IMR-90 (cell line): Measurements from ENCODE around the gene HRH3.

Source experiments
- BHLHE40 ChIP-seq: fragments of 150-350 bp; IDR thresholded peaks from 2 replicates; pipeline ENCODE4 v1.6.1; 2016; ENCODE audit warnings: mild to moderate bottlenecking, low read depth, low read length
- CEBPB ChIP-seq: IDR thresholded peaks from 2 replicates; pipeline ENCODE4 v1.6.1; 2012; ENCODE audit warnings: low read depth, low read length, improper control_type of control experiment
- FOS ChIP-seq: fragments of 150-350 bp; IDR thresholded peaks from 2 replicates; pipeline ENCODE4 v1.6.1; 2016; ENCODE audit warnings: low read depth, low read length
- MAFK ChIP-seq: IDR thresholded peaks from 2 replicates; pipeline ENCODE4 v1.6.1; 2012; ENCODE audit warnings: low read depth, low read length, improper control_type of control experiment
- MAZ ChIP-seq: IDR thresholded peaks from 2 replicates; pipeline ENCODE4 v1.6.1; 2012; ENCODE audit warnings: low read depth, mild to moderate bottlenecking, low read length, improper control_type of control experiment, moderate library complexity, borderline replicate concordance
- MXI1 ChIP-seq: IDR thresholded peaks from 2 replicates; pipeline ENCODE4 v1.6.1; 2012; ENCODE audit warnings: low read depth, mild to moderate bottlenecking, low read length, moderate library complexity, borderline replicate concordance
- NFE2L2 ChIP-seq: fragments of 150-350 bp; IDR thresholded peaks from 2 replicates; pipeline ENCODE4 v1.6.1; 2016; ENCODE audit warnings: low read depth, mild to moderate bottlenecking, low read length
- POLR2A ChIP-seq: IDR thresholded peaks from 2 replicates; pipeline ENCODE4 v1.6.1; 2012; ENCODE audit warnings: mild to moderate bottlenecking, low read depth, low read length
- RAD21 ChIP-seq: IDR thresholded peaks from 2 replicates; pipeline ENCODE4 v1.6.1; 2012; ENCODE audit warnings: low read length, improper control_type of control experiment
- RFX5 ChIP-seq: IDR thresholded peaks from 2 replicates; pipeline ENCODE4 v1.8.0; 2012; ENCODE audit warnings: low read depth, mild to moderate bottlenecking, low read length, moderate library complexity
- SMC3 ChIP-seq: fragments of 150-350 bp; IDR thresholded peaks from 2 replicates; pipeline ENCODE4 v1.6.1; 2016; ENCODE audit warnings: low read depth, mild to moderate bottlenecking, antibody characterized with exemption, low read length, moderate library complexity
- TF ChIP-seq, protein P1 (sequence below): conservative IDR thresholded peaks from 2 replicates; pipeline ENCODE4 v1.5.1; 2012; ENCODE audit warnings: mild to moderate bottlenecking, low read depth, low read length, improper control_type of control experiment
- TF ChIP-seq, protein P2 (sequence below): fragments of 150-350 bp; IDR thresholded peaks from 2 replicates; pipeline ENCODE4 v1.6.1; 2017; ENCODE audit warnings: mild to moderate bottlenecking, antibody characterized with exemption, low read length, low read depth
- TF ChIP-seq, protein P3 (sequence below): fragments of 150-350 bp; IDR thresholded peaks from 2 replicates; pipeline ENCODE4 v1.6.1; 2016; ENCODE audit warnings: low read depth, mild to moderate bottlenecking, low read length, moderate library complexity, borderline replicate concordance

DNA sequence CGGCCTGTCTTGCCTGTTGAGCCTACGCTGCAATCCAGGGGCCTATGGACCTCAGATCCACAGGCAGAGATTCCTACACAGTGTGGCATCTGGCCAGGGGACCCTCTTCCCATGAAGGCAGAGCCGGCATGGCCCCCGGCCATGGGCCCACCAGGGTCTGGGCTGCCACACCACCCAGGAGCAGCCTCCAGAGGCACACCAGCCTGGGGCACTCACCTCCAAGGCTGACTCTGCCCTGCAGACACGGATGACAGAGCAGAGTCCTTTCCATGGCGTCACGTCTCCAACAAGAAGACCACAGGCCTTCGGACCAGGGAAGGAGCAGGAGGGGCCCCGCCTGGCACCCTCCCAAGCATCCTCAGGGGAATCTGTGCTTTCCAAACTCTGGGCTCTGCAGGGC, 3.5 kb upstream of the HRH3 start:
- TF ChIP-seq, protein P1, sequence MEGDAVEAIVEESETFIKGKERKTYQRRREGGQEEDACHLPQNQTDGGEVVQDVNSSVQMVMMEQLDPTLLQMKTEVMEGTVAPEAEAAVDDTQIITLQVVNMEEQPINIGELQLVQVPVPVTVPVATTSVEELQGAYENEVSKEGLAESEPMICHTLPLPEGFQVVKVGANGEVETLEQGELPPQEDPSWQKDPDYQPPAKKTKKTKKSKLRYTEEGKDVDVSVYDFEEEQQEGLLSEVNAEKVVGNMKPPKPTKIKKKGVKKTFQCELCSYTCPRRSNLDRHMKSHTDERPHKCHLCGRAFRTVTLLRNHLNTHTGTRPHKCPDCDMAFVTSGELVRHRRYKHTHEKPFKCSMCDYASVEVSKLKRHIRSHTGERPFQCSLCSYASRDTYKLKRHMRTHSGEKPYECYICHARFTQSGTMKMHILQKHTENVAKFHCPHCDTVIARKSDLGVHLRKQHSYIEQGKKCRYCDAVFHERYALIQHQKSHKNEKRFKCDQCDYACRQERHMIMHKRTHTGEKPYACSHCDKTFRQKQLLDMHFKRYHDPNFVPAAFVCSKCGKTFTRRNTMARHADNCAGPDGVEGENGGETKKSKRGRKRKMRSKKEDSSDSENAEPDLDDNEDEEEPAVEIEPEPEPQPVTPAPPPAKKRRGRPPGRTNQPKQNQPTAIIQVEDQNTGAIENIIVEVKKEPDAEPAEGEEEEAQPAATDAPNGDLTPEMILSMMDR, result no peak
- TF ChIP-seq RFX5 (no peak), RAD21 (no peak), SMC3 (no peak), POLR2A (no peak), MAFK (no peak), BHLHE40 (no peak), CEBPB (no peak), FOS (no peak), MAZ (no peak), MXI1 (no peak), NFE2L2 (no peak)
- TF ChIP-seq, protein P2, sequence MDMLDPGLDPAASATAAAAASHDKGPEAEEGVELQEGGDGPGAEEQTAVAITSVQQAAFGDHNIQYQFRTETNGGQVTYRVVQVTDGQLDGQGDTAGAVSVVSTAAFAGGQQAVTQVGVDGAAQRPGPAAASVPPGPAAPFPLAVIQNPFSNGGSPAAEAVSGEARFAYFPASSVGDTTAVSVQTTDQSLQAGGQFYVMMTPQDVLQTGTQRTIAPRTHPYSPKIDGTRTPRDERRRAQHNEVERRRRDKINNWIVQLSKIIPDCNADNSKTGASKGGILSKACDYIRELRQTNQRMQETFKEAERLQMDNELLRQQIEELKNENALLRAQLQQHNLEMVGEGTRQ, result no peak
- TF ChIP-seq, protein P3, sequence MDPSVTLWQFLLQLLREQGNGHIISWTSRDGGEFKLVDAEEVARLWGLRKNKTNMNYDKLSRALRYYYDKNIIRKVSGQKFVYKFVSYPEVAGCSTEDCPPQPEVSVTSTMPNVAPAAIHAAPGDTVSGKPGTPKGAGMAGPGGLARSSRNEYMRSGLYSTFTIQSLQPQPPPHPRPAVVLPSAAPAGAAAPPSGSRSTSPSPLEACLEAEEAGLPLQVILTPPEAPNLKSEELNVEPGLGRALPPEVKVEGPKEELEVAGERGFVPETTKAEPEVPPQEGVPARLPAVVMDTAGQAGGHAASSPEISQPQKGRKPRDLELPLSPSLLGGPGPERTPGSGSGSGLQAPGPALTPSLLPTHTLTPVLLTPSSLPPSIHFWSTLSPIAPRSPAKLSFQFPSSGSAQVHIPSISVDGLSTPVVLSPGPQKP, result no peak
